ENCODE measurements around the gene L3MBTL1.

The L3MBTL1 gene

GRCh38 chr20:43460830-43461200 lies 46.7 kb upstream of the L3MBTL1 start:
- Histone ChIP-seq H3K27ac (no peak overlapping the region), H3K4me1 (peaks cover 0 to 31% (median 20%) of the 10 kb centered on the region in 4 donors), H3K9me3 (no peaks in the 10 kb centered on the region), H3K4me3 (no peak overlapping the region), H3K27me3 (no peaks in the 10 kb centered on the region), H3K36me3 (peaks cover 58 to 65% (median 63%) of the 10 kb centered on the region in 3 donors)
- no peak for DNase-seq
- intact Hi-C loops (cut with DNase I; ENCODE audit: low total_unique reads), result loop anchor here (5.0 kb wide), 1 partner anchor 126 kb away; no protein-coding TSS in a partner anchor
- TF ChIP-seq CTCF (IDR thresholded peaks at IDR 0.05), result no peak

DNA sequence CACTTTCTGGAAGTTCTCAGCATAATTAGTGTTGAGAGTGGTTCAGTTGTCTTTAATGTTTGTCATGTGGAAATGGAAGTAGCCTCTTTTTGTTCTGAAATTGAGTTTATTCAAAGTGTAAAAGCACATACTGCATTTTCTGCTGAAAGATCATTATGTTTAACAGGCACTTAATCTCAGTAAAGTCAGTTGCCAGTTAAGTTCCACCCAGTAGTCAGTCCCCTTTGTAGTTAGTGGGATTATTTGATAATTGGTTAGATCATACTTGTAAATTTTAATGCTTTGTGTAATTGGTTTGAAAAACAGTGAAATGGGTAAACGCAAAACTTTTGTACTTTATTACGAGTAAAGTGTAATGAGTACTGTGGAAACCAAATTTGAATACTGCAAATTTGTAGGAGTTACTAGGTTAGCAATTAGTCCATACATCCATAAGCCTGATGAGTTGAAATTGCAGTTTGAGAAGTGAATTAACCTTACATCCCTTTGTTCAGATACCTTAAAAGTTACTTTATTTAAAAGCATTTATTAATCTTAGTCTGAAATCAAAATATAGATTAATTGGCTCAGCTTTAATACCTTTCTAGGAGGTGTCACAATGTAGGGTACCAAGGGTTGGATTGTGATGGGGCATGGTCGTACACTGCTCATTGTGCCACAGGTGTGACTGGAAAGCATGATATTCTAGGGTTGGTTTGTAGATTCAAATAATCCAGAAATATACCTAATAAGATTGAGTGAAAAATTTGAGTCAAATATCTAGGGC lies 45.4 kb upstream of the L3MBTL1 start:
- intact Hi-C loops (cut with DNase I; ENCODE audit: low total_unique reads), result loop anchor here (5.0 kb wide), 1 partner anchor 125 kb away; no protein-coding TSS in a partner anchor
- Histone ChIP-seq H3K4me3 (no peak overlapping the region), H3K27ac (no peak overlapping the region), H3K9me3 (no peaks in the 10 kb centered on the region), H3K36me3 (peaks cover 70 to 78% (median 71%) of the 10 kb centered on the region in 3 donors), H3K4me1 (peaks cover 0 to 23% (median 15%) of the 10 kb centered on the region in 4 donors), H3K27me3 (no peaks in the 10 kb centered on the region)
- no peak for DNase-seq
- TF ChIP-seq CTCF (IDR thresholded peaks at IDR 0.05), result no peak

DNA sequence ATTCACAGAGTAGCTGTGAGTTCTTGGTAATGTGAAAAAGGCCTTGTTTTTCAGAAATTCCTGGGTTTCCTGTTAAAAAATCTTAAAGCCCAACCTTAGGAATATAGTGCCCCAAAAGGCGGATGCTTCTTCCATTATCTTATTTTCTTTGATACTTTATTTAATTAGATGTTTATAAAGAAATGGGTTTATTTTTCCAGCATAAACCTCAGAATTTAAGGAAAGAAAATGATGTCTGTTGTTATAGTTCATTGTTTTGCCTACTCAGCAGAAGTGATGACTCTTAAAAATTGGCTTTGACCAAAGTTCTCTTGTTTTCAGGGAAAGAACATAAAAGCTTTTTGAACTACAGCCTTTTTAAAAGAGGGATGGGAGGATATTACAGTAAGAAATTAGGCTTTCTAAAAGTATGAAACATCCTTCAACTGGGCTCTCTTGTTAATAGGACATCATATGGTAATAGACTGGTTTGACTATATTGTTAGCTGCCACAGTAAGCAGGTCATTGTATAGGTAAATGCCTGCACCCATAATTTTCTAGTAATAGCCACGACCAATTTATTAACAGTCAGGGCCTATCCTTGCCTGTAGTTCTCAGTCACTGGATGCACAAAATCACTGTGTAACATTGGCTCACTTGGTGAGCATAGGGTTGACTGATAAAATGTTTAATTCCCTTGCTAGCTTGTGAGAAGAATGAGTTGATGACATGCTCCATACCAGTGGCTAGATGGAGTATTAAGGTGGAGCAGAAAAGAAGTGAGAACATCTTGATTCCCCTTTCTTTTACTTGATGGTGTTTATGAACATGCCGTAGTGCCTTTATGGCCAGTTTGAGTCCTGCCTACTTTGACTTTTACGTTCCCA lies 44.6 kb upstream of the L3MBTL1 start:
- Histone ChIP-seq H3K4me1 (peaks cover 0 to 23% (median 15%) of the 10 kb centered on the region in 4 donors), H3K4me3 (no peak overlapping the region), H3K9me3 (no peaks in the 10 kb centered on the region), H3K36me3 (peaks cover 71 to 84% (median 71%) of the 10 kb centered on the region in 3 donors), H3K27ac (no peak overlapping the region), H3K27me3 (no peaks in the 10 kb centered on the region)
- TF ChIP-seq CTCF (IDR thresholded peaks at IDR 0.05), result no peak
- intact Hi-C loops (cut with DNase I; ENCODE audit: low total_unique reads), result loop anchor here (5.0 kb wide), 1 partner anchor 124 kb away; no protein-coding TSS in a partner anchor
- DNase-seq, result no peak

- peaks cover 79 to 87% (median 79%) of the 10 kb centered on the region in 3 donors for H3K36me3 ChIP-seq
- H3K4me1 ChIP-seq, result peaks cover 0 to 22% (median 15%) of the 10 kb centered on the region in 4 donors
- TF ChIP-seq CTCF (IDR thresholded peaks at IDR 0.05), result no peak
- no peaks in the 10 kb centered on the region for H3K27me3 ChIP-seq
- H3K4me3 ChIP-seq, result no peak overlapping the region
- no peak overlapping the region for H3K27ac ChIP-seq
- intact Hi-C loops (cut with DNase I; ENCODE audit: low total_unique reads), result loop anchor here (5.0 kb wide), 1 partner anchor 124 kb away; no protein-coding TSS in a partner anchor
- DNase-seq, result no peak
- no peaks in the 10 kb centered on the region for H3K9me3 ChIP-seq
Observed at GRCh38 chr20:43463527-43464218, 43.8 kb upstream of the L3MBTL1 start.

GRCh38 chr20:43464219-43464790 lies 43.2 kb upstream of the L3MBTL1 start:
- H3K27me3 ChIP-seq, result no peaks in the 10 kb centered on the region
- H3K36me3 ChIP-seq, result peaks cover 80 to 90% (median 85%) of the 10 kb centered on the region in 3 donors
- no peak overlapping the region for H3K27ac ChIP-seq
- TF ChIP-seq CTCF (IDR thresholded peaks at IDR 0.05), result no peak
- H3K4me3 ChIP-seq, result no peak overlapping the region
- no peak for DNase-seq
- intact Hi-C loops (cut with DNase I; ENCODE audit: low total_unique reads), result loop anchor here (5.0 kb wide), 1 partner anchor 123 kb away; no protein-coding TSS in a partner anchor
- no peaks in the 10 kb centered on the region for H3K9me3 ChIP-seq
- peaks cover 0 to 16% (median 8%) of the 10 kb centered on the region in 4 donors for H3K4me1 ChIP-seq

Data from tibial artery (tissue), 4 donors.